H9 (cell line): ENCODE data around the gene DPF3. TPM values are rescaled to one million over a fixed set of nuclear protein-coding genes. Genes with fewer than 3 reads are reported as not detected.

Experiments used
- DNase-seq: peaks from one replicate; pipeline ENCODE4 v3.0.0-alpha.2; 2017
- H2AFZ ChIP-seq: one replicate; pipeline ENCODE4 v1.6.1; 2013; ENCODE audit warnings: mild to moderate bottlenecking, low read length, control low read depth, moderate library complexity
- H2AK5ac ChIP-seq: 2 replicates; pipeline ENCODE4 v1.6.1; 2013; ENCODE audit warnings: low read length, control low read depth, mixed read lengths; ENCODE audit not compliant: insufficient read length
- H2BK120ac ChIP-seq: one replicate; pipeline ENCODE4 v1.6.1; 2013; ENCODE audit warnings: low read depth, mild to moderate bottlenecking, low read length, control low read depth, inconsistent platforms; ENCODE audit not compliant: poor library complexity, severe bottlenecking
- H2BK12ac ChIP-seq: 2 replicates; pipeline ENCODE4 v1.6.1; 2013; ENCODE audit warnings: low read length, control low read depth, mixed read lengths, low read depth; ENCODE audit not compliant: insufficient read length
- H2BK15ac ChIP-seq: 2 replicates; pipeline ENCODE4 v1.6.1; 2013; ENCODE audit warnings: low read depth, low read length, control low read depth
- H2BK20ac ChIP-seq: one replicate; pipeline ENCODE4 v1.6.1; 2013; ENCODE audit warnings: low read depth, mild to moderate bottlenecking, low read length, control low read depth, inconsistent platforms; ENCODE audit not compliant: poor library complexity, severe bottlenecking
- H2BK5ac ChIP-seq: 2 replicates; pipeline ENCODE4 v1.6.1; 2013; ENCODE audit warnings: low read length, control low read depth, mixed read lengths; ENCODE audit not compliant: insufficient read length
- H3K14ac ChIP-seq: 2 replicates; pipeline ENCODE4 v1.6.1; 2013; ENCODE audit warnings: low read length, control low read depth; ENCODE audit not compliant: insufficient read depth
- H3K18ac ChIP-seq: 2 replicates; pipeline ENCODE4 v1.6.1; 2013; ENCODE audit warnings: low read depth, mild to moderate bottlenecking, mixed read lengths, low read length, control low read depth; ENCODE audit not compliant: insufficient read length
- H3K23ac ChIP-seq: 2 replicates; pipeline ENCODE4 v1.6.1; 2013; ENCODE audit warnings: low read length, control low read depth, mixed read lengths, low read depth; ENCODE audit not compliant: insufficient read length
- H3K23me2 ChIP-seq: 2 replicates; pipeline ENCODE4 v1.6.1; 2013; ENCODE audit warnings: low read depth, mild to moderate bottlenecking, mixed read lengths, low read length, control low read depth; ENCODE audit not compliant: insufficient read length, poor library complexity, severe bottlenecking
- H3K27ac ChIP-seq: 2 replicates; pipeline ENCODE4 v1.5.1; 2013; ENCODE audit warnings: low read length, control low read depth, mixed read lengths, low read depth; ENCODE audit not compliant: insufficient read length
- H3K27me3 ChIP-seq: 2 replicates; pipeline ENCODE4 v1.6.1; 2013; ENCODE audit warnings: low read length, control low read depth, inconsistent platforms; ENCODE audit not compliant: insufficient read depth
- H3K4ac ChIP-seq: 2 replicates; pipeline ENCODE4 v1.6.1; 2013; ENCODE audit warnings: low read depth, mild to moderate bottlenecking, control low read depth, inconsistent platforms, low read length, moderate library complexity
- H3K4me1 ChIP-seq: 2 replicates; pipeline ENCODE4 v1.6.1; 2013; ENCODE audit warnings: low read length, control low read depth, inconsistent platforms; ENCODE audit not compliant: insufficient read depth
- H3K4me2 ChIP-seq: 2 replicates; pipeline ENCODE4 v1.6.1; 2013; ENCODE audit warnings: low read length, control low read depth, mixed read lengths; ENCODE audit not compliant: insufficient read length, insufficient read depth
- H3K56ac ChIP-seq: 2 replicates; pipeline ENCODE4 v1.6.1; 2013; ENCODE audit warnings: low read depth, mild to moderate bottlenecking, mixed read lengths, low read length, control low read depth; ENCODE audit not compliant: insufficient read length
- H3K79me1 ChIP-seq: 2 replicates; pipeline ENCODE4 v1.6.1; 2013; ENCODE audit warnings: low read depth, mild to moderate bottlenecking, moderate library complexity, low read length, control low read depth, inconsistent platforms; ENCODE audit not compliant: insufficient read depth, poor library complexity, severe bottlenecking
- H3K79me2 ChIP-seq: 2 replicates; pipeline ENCODE4 v1.6.1; 2013; ENCODE audit warnings: low read length, control low read depth, inconsistent platforms; ENCODE audit not compliant: insufficient read depth
- H3K9ac ChIP-seq: 2 replicates; pipeline ENCODE4 v1.6.1; 2013; ENCODE audit warnings: low read length, control low read depth, mixed read lengths; ENCODE audit not compliant: insufficient read length; ENCODE audit errors: extremely low read depth
- H3K9me3 ChIP-seq: one replicate; pipeline ENCODE4 v1.6.1; 2013; ENCODE audit warnings: low read depth, low read length, inconsistent platforms; ENCODE audit not compliant: control insufficient read depth
- H3T11ph ChIP-seq: one replicate; pipeline ENCODE4 v1.6.1; 2013; ENCODE audit warnings: mild to moderate bottlenecking, low read length, control low read depth, inconsistent platforms
- H4K20me1 ChIP-seq: one replicate; pipeline ENCODE4 v1.6.1; 2013; ENCODE audit not compliant: control insufficient read depth, insufficient read length, insufficient read depth
- H4K5ac ChIP-seq: 2 replicates; pipeline ENCODE4 v1.6.1; 2013; ENCODE audit warnings: low read depth, mild to moderate bottlenecking, mixed read lengths, low read length, control low read depth; ENCODE audit not compliant: insufficient read length
- H4K8ac ChIP-seq: replicated peaks from 2 replicates; pipeline ENCODE4 v1.6.1; 2013; ENCODE audit warnings: low read length, control low read depth, mixed read lengths, low read depth; ENCODE audit not compliant: insufficient read length
- H4K91ac ChIP-seq: 2 replicates; pipeline ENCODE4 v1.6.1; 2013; ENCODE audit warnings: low read depth, mild to moderate bottlenecking, moderate library complexity, mixed read lengths, low read length, control low read depth; ENCODE audit not compliant: insufficient read length
- H3K27ac Mint-ChIP-seq, 3 experiments: 2 replicates in 2 of 3; 3 replicates in 1 of 3; pipeline ENCODE4 v1.8.0; 2020 to 2021; ENCODE audit warnings: mixed read lengths in 3 of 3, mild to moderate bottlenecking in 1 of 3, moderate library complexity in 1 of 3
- H3K27me3 Mint-ChIP-seq: 2 replicates; pipeline ENCODE4 v1.8.0; 2021; ENCODE audit warnings: low read depth, mild to moderate bottlenecking, moderate library complexity, mixed read lengths
- H3K36me3 Mint-ChIP-seq, 3 experiments: 2 replicates in 2 of 3; 3 replicates in 1 of 3; pipeline ENCODE4 v1.8.0; 2020 to 2021; ENCODE audit warnings: low read depth in 3 of 3, mixed read lengths in 3 of 3; ENCODE audit not compliant: insufficient read depth in 1 of 3
- H3K4me1 Mint-ChIP-seq, 2 experiments: 2 replicates each; pipeline ENCODE4 v1.8.0; 2020; ENCODE audit warnings: mixed read lengths in 2 of 2
- H3K4me3 Mint-ChIP-seq, 2 experiments: 2 replicates in 1 of 2; 3 replicates in 1 of 2; pipeline ENCODE4 v1.8.0; 2020 to 2021; ENCODE audit warnings: mild to moderate bottlenecking in 2 of 2, mixed read lengths in 2 of 2, moderate library complexity in 1 of 2
- H3K9me3 Mint-ChIP-seq, 2 experiments: 2 replicates in 1 of 2; 3 replicates in 1 of 2; pipeline ENCODE4 v1.8.0; 2020; ENCODE audit warnings: mild to moderate bottlenecking in 2 of 2, mixed read lengths in 2 of 2, moderate library complexity in 1 of 2
- CTCF ChIP-seq: fragments of 200-600 bp; sonication (generic); conservative IDR thresholded peaks from 3 replicates; pipeline ENCODE4 v1.8.0; 2021; ENCODE audit warnings: antibody characterized with exemption, mild to moderate bottlenecking
- WGBS: extraction: QIAGEN DNeasy Blood & Tissue Kit; methylation state at CpG from one replicate; pipeline ENCODE4 v1.1.7; 2013; ENCODE audit warnings: missing lambda C conversion rate, low lambda C conversion rate, mixed read lengths; ENCODE audit not compliant: insufficient read length; ENCODE audit errors: extremely low coverage; 5-methylcytosine and 5-hydroxymethylcytosine counted together
- total RNA-seq: library from RNA; stranded (reverse); gene quantifications from 2 replicates; pipeline ENCODE4 v1.2.1, GENCODE V29; 2021

DPF3 gene
- total RNA-seq, 1 experiment from 2014 or later = not detected

- no peaks in the 10 kb centered on the region for H3K4me1 Mint-ChIP-seq
Observed at GRCh38 chr14:72638021-72638420, 255.9 kb downstream of the DPF3 start.

More at GRCh38 chr14:72638021-72638420, 255.9 kb downstream of the DPF3 start:
- no peak overlapping the region for H3K14ac ChIP-seq
- H3K27ac Mint-ChIP-seq = no peak overlapping the region
- H3K27me3 Mint-ChIP-seq = peaks cover 17% of the 10 kb centered on the region
- H4K91ac ChIP-seq = no peak overlapping the region
- H3K9me3 Mint-ChIP-seq = peaks cover 3 to 9% of the 10 kb centered on the region in 2 experiments; a peak in 4 of 5 replicates
- no peak for DNase-seq
- no peaks in the 10 kb centered on the region for H4K20me1 ChIP-seq
- H2BK5ac ChIP-seq = no peak overlapping the region
- no peak overlapping the region for H2BK12ac ChIP-seq
- no peaks in the 10 kb centered on the region for H3K23me2 ChIP-seq
- H2BK20ac ChIP-seq = no peak overlapping the region
- no peak overlapping the region for H3K27ac ChIP-seq
- H3K9ac ChIP-seq = no peak overlapping the region
- no peak for TF ChIP-seq CTCF
- H4K8ac ChIP-seq = no peak overlapping the region
- WGBS = no CpG with 5 or more reads among the region's 3 CpGs
- 0 out of 7 replicates have a peak, but pooled peaks cover 0 to 2% (median 0%) of the 10 kb centered on the region in 3 experiments for H3K36me3 Mint-ChIP-seq
- no peaks in the 10 kb centered on the region for H3K27me3 ChIP-seq
- no peak overlapping the region for H2BK15ac ChIP-seq
- no peaks in the 10 kb centered on the region for H3K79me1 ChIP-seq
- H3K79me2 ChIP-seq = no peaks in the 10 kb centered on the region
- H2AK5ac ChIP-seq = no peak overlapping the region
- H3K56ac ChIP-seq = no peak overlapping the region
- H3K23ac ChIP-seq = no peak overlapping the region
- no peak overlapping the region for H4K5ac ChIP-seq
- H3K9me3 ChIP-seq = no peaks in the 10 kb centered on the region
- H3K4ac ChIP-seq = no peak overlapping the region
- H3K4me3 Mint-ChIP-seq = no peak overlapping the region
- no peak overlapping the region for H2AFZ ChIP-seq
- H2BK120ac ChIP-seq = no peak overlapping the region
- H3K18ac ChIP-seq = no peak overlapping the region
- H3K4me2 ChIP-seq = no peak overlapping the region
- no peaks in the 10 kb centered on the region for H3K4me1 ChIP-seq
- H3T11ph ChIP-seq = no peak overlapping the region
